ENCODE data around the gene ALG13. TPM values are rescaled to one million over a fixed set of nuclear protein-coding genes. Genes with fewer than 3 reads are reported as not detected.
"Not testable (repeated sequence)": the region's sequence is repeated elsewhere in the genome, so short reads cannot be mapped to it uniquely, and the experiment has no call there.

Gene ALG13
- total RNA-seq, 2 experiments from 2014 or later: 36.1 to 39.4 TPM

DNA sequence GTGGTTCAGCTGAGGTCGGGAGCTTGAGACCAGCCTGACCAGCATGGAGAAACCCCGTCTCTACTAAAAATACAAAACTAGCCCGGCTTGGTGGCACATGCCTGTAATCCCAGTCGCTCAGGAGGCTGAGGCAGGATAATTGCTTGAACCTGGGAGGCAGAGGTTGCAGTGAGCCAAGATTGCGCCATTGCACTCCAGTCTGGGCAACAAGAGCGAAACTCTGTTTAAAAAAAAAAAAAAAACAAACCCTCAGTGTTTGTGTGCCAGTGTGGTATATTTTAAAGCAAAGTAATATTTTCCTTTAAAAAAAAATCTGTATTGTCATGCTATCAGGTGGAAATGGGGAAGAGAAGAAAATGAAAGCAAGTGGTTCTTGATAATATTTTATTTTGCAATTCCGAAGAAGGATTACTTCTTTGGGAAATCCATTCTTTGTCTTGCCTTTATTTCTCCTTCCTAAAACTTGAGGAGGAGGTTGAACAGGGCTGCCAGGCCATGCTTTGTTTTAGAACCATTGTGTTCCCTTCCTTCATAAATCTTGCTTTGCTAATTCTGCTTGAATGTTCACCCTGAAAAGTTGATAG is 14.4 kb downstream of the ALG13 start:
- CTCF ChIA-PET: no interaction called here
- DNase-seq: no peak
- Mint-ChIP-seq H3K36me3 (ENCODE audit: low read depth) (peaks cover 13% of the 10 kb centered on the region), H3K4me1 (no peaks in the 10 kb centered on the region), H3K4me3 (no peak overlapping the region), H3K27me3 (no peaks in the 10 kb centered on the region), H3K9me3 (no peaks in the 10 kb centered on the region), H3K27ac (no peak overlapping the region)
- POLR2A ChIA-PET: no interaction called here

DNA sequence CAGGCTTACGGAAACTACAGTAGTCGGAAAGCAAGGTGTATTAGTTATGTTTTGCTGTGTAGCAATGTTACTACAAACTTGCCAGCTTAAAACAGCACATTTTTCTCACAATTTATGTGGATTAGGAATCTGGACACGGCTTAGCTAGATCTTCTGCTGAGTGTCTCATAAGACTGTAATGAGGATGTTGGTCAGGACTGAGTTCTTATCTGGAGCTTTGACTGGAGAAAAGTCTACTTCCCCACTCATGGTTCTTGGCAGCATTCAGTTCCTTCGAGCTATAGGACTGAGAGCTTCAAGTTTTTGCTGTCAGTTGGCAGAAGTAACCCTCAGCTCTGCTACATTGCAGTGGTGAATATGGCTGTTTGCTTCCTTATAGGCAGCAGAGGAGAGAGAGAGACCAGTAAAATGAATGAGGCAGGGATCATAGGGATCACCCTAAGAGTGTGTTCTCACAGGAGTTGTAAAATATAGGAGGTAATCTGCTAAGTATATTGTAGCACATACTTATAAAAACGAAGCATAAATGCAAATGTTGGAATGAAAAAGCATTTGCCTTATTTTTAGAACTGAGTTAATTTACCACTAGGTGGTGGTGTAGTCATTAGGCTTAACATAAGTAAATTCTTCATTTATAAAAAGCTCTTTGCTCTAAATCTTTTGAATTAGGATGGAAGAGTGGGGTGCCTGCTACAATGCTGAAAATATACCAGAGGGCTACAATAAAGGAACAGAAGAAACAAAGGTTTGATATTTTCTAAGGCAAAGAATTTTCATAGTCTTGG is 38.6 kb downstream of the ALG13 start:
- H3K36me3 Mint-ChIP-seq (ENCODE audit: low read depth): peaks cover 13% of the 10 kb centered on the region
- no peak overlapping the region for H3K27ac Mint-ChIP-seq
- no peaks in the 10 kb centered on the region for H3K4me1 Mint-ChIP-seq
- H3K4me3 Mint-ChIP-seq: no peak overlapping the region
- POLR2A ChIA-PET: interaction anchor here (0.8 to 1.3 kb wide), 2 partner anchors 38 to 220 kb away, joined by 3 read pairs; no protein-coding TSS in a partner anchor
- CTCF ChIA-PET: interaction anchor here (1.7 kb wide), 1 partner anchor 11 kb away, joined by 4 read pairs; no protein-coding TSS in a partner anchor
- no peaks in the 10 kb centered on the region for H3K9me3 Mint-ChIP-seq
- DNase-seq: no peak
- H3K27me3 Mint-ChIP-seq: no peaks in the 10 kb centered on the region

DNA sequence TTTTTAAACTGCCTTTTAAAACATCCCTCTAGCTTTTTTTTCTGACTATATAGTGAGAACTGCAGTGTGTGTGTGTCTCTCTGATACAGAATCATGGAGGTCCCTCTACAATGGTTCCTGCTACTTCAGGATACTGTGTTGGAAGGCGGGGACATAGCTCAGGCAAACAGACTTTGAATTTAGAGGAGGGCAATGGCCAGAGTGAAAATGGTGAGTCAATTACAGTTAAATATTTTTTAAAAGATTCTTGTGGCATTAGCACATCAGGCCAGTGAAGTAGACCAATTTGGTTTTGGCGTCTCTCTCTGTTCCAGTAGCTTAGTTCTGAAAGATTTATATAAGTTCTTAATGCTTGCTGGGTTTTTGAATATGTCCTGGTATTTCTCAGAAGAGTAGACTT is 47.1 kb downstream of the ALG13 start:
- Mint-ChIP-seq H3K36me3 (ENCODE audit: low read depth) (peaks cover 48% of the 10 kb centered on the region), H3K4me1 (no peaks in the 10 kb centered on the region), H3K4me3 (no peak overlapping the region), H3K9me3 (no peaks in the 10 kb centered on the region), H3K27ac (no peak overlapping the region), H3K27me3 (no peaks in the 10 kb centered on the region)
- ChIA-PET CTCF (no interaction called here), POLR2A (no interaction called here)
- no peak for DNase-seq

DNA sequence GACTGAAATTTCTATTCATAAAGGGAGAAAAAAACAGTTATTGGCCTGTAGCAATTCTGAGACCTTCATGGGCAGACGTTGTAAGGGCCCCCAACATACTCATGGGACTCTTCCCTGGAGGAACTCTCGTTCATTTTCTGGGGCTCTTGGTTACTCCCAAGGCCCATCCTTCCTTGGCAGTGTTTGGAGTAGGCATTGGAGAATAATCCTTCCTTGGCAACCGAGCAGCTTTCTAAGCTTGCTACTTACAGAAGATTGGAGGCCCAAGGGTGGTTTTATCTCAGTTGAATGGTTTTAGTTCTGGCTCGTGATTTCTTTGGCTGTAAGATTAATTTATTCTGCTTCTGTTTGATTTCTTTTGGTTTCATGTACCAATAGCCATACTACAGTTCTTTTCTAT is 50.4 kb downstream of the ALG13 start:
- no peaks in the 10 kb centered on the region for H3K4me1 Mint-ChIP-seq
- ChIA-PET POLR2A (no interaction called here), CTCF (no interaction called here)
- peaks cover 56% of the 10 kb centered on the region for H3K36me3 Mint-ChIP-seq (ENCODE audit: low read depth)
- no peaks in the 10 kb centered on the region for H3K9me3 Mint-ChIP-seq
- H3K27me3 Mint-ChIP-seq: no peaks in the 10 kb centered on the region
- no peak overlapping the region for H3K27ac Mint-ChIP-seq
- DNase-seq: no peak
- no peak overlapping the region for H3K4me3 Mint-ChIP-seq

DNA sequence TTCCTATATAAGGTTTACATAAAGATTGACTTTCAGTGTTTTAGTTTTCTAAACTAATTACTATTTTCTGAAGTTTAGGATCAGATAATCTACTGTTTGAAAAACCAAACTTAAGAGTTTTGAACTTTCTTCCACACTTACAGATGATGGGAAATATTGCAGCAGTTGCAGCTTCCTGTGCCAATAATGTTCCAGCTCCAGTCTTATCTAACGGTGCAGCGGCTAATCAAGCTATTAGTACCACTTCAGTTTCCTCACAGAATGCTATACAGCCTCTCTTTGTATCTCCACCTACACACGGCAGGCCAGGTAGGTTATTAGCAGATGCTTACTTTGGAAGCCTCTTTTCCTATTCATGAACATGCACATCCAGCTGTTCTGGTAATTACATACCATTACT is 55.6 kb downstream of the ALG13 start:
- Mint-ChIP-seq H3K9me3 (no peaks in the 10 kb centered on the region), H3K36me3 (ENCODE audit: low read depth) (peaks cover 44% of the 10 kb centered on the region), H3K4me1 (no peaks in the 10 kb centered on the region), H3K27ac (no peak overlapping the region), H3K27me3 (no peaks in the 10 kb centered on the region), H3K4me3 (no peak overlapping the region)
- CTCF ChIA-PET: no interaction called here
- no peak for DNase-seq
- POLR2A ChIA-PET: no interaction called here

DNA sequence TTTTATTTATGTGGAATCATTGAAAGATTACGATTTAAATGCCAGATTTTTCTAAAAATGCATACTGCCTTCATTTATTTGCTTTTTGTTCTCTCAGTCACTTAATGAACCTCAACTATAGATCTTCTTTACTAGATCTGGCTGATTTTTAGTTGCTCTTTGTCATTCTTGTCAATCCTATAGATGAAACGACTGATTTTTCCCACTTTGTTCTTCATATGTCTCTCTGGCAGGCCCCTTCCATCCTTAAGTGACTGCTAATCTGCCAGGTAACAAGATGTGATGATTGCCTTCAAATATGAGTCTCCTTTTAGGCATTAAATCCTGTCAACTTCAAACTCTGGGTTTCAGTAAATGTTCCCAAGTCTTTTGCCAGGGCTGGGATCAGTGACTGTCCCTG is 61.0 kb downstream of the ALG13 start:
- H3K36me3 Mint-ChIP-seq (ENCODE audit: low read depth): peaks cover 39% of the 10 kb centered on the region
- no peaks in the 10 kb centered on the region for H3K9me3 Mint-ChIP-seq
- CTCF ChIA-PET: no interaction called here
- H3K27me3 Mint-ChIP-seq: no peaks in the 10 kb centered on the region
- POLR2A ChIA-PET: no interaction called here
- H3K4me3 Mint-ChIP-seq: no peak overlapping the region
- no peaks in the 10 kb centered on the region for H3K4me1 Mint-ChIP-seq
- DNase-seq: no peak
- no peak overlapping the region for H3K27ac Mint-ChIP-seq

DNA sequence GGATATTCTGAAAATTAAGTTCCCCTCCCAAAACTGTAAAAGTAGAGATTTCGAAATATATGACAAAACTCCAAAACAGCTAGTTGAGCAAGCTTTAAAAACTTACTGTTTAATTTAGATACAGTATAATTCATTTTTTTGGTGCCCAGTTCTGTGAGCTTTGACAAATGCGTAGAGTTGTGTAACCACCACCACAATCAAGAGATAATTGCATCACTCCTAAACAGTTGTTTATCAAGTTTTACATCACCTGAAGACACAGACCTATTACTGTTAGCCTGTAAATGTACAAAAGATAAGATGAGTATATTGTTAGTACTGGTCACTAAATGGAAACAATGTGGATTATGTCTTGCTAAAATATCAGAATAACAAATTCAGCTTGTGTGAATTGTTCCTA is 62.3 kb downstream of the ALG13 start:
- Mint-ChIP-seq H3K4me1 (no peaks in the 10 kb centered on the region), H3K36me3 (ENCODE audit: low read depth) (peaks cover 39% of the 10 kb centered on the region), H3K4me3 (no peak overlapping the region), H3K27ac (no peak overlapping the region), H3K9me3 (no peaks in the 10 kb centered on the region), H3K27me3 (no peaks in the 10 kb centered on the region)
- CTCF ChIA-PET: no interaction called here
- POLR2A ChIA-PET: no interaction called here
- no peak for DNase-seq

DNA sequence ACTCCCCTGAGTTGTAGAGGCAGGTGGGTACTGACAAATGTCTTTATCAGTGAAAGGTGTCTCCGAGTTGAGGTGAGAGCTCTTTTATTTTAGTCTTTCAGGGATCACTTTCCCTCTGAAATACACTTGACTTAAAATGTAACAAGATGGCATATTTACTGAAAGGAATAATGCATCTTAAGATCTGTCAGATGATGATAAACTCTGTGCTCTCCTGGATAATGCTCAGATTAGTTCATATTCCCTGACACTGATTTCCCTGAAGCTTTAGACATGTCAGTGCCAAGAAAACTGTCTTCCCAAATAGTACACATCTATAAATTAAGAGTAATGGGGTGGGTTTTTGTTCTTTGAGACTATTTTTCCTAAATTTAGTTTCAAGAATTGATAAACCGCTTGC is 75.5 kb downstream of the ALG13 start:
- Mint-ChIP-seq H3K9me3 (peaks cover 3% of the 10 kb centered on the region), H3K4me3 (no peak overlapping the region), H3K27ac (no peak overlapping the region), H3K4me1 (no peaks in the 10 kb centered on the region), H3K36me3 (ENCODE audit: low read depth) (peaks cover 36% of the 10 kb centered on the region), H3K27me3 (no peaks in the 10 kb centered on the region)
- CTCF ChIA-PET: no interaction called here
- DNase-seq: no peak
- POLR2A ChIA-PET: no interaction called here

DNA sequence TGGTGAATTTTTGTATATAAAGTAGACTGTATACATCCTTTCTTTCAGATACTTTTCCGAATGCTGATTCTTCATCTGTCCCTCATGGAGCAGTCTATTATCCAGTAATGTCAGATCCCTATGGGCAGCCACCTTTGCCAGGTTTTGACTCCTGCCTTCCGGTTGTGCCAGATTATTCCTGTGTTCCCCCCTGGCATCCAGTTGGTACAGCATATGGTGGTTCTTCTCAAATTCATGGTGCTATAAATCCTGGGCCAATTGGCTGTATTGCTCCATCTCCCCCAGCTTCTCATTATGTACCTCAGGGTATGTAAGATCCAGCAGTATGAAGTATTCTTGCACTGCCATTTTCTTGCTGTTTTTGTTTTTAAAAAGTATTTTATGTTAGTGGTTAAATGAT is 78.7 kb downstream of the ALG13 start:
- POLR2A ChIA-PET: no interaction called here
- H3K4me1 Mint-ChIP-seq: peaks cover 10% of the 10 kb centered on the region
- H3K27ac Mint-ChIP-seq: no peak overlapping the region
- peaks cover 21% of the 10 kb centered on the region for H3K36me3 Mint-ChIP-seq (ENCODE audit: low read depth)
- H3K4me3 Mint-ChIP-seq: no peak overlapping the region
- DNase-seq: no peak
- CTCF ChIA-PET: no interaction called here
- no peaks in the 10 kb centered on the region for H3K27me3 Mint-ChIP-seq
- H3K9me3 Mint-ChIP-seq: no peaks in the 10 kb centered on the region

DNA sequence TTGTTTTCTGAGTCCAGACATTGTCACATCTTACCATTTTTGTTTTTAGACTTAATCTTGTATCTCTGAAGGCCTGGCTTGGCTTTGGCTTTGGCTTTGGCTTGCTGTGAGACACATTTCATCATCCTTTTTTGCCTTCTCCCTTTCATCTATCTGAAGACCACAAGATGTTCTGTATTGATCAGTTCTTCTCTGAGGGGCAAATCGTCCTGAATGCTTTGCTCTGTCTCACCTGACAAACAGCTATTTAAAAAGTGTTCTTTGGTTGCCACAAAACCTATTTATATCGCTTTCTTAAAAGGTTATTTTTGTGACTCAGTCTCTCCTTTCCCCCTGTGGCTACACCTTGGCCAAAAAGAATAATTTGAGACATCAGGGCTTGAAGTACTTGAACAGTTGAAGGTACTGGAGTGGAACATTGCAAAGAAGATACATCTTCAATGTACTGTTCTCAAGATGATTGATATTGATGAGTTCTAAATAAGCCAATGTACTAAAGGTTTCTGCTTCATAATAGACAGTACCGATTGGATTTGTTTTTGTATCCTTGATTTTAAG is 80.7 kb downstream of the ALG13 start:
- no peak for DNase-seq
- H3K27ac Mint-ChIP-seq: no peak overlapping the region
- POLR2A ChIA-PET: no interaction called here
- H3K9me3 Mint-ChIP-seq: no peaks in the 10 kb centered on the region
- H3K36me3 Mint-ChIP-seq (ENCODE audit: low read depth): peaks cover 20% of the 10 kb centered on the region
- CTCF ChIA-PET: no interaction called here
- H3K4me1 Mint-ChIP-seq: peaks cover 10% of the 10 kb centered on the region
- H3K27me3 Mint-ChIP-seq: no peaks in the 10 kb centered on the region
- no peak overlapping the region for H3K4me3 Mint-ChIP-seq

DNA sequence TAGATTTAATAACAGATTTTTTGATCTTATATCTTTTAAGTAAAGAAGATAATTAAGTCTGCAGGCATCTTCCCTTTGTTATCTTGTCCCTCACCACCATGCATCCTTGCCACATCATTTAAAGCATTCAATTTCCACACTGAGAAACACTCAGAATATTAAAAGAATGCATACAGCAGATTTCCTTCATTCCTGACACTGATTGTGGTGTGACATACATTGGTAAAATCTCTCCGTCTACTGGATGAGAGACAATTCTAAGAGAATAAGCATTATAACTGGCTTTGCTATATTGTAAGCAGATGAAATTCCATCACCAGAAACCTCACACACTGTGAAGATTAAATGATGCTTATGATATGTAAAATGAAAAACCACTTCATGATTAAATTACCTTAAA is 97.6 kb downstream of the ALG13 start:
- Mint-ChIP-seq H3K4me1 (no peaks in the 10 kb centered on the region), H3K4me3 (no peak overlapping the region), H3K27ac (no peak overlapping the region), H3K27me3 (no peaks in the 10 kb centered on the region), H3K9me3 (no peaks in the 10 kb centered on the region), H3K36me3 (ENCODE audit: low read depth) (no peaks in the 10 kb centered on the region)
- POLR2A ChIA-PET: no interaction called here
- no peak for DNase-seq
- CTCF ChIA-PET: no interaction called here

DNA sequence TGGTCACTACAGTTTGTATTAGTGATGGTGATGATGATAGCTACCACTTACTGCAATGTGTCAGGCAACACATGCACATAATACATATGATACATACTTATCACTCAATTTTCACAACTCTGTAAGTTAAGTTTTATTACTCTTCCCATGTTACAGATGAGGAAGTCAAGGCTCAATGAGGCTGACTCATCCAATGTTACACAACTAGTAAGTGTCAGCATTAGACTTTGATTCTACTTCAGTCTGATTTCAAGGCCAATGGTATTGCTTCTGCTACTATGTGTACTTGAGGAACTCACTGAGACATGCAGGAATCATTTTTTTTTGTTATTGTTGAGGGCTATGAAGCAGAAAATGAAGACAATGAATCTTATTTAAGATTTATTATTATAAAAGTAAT is 98.6 kb downstream of the ALG13 start:
- H3K4me1 Mint-ChIP-seq: no peaks in the 10 kb centered on the region
- H3K27me3 Mint-ChIP-seq: no peaks in the 10 kb centered on the region
- ChIA-PET CTCF (no interaction called here), POLR2A (no interaction called here)
- no peaks in the 10 kb centered on the region for H3K36me3 Mint-ChIP-seq (ENCODE audit: low read depth)
- no peak overlapping the region for H3K4me3 Mint-ChIP-seq
- no peak overlapping the region for H3K27ac Mint-ChIP-seq
- no peaks in the 10 kb centered on the region for H3K9me3 Mint-ChIP-seq
- no peak for DNase-seq

DNA sequence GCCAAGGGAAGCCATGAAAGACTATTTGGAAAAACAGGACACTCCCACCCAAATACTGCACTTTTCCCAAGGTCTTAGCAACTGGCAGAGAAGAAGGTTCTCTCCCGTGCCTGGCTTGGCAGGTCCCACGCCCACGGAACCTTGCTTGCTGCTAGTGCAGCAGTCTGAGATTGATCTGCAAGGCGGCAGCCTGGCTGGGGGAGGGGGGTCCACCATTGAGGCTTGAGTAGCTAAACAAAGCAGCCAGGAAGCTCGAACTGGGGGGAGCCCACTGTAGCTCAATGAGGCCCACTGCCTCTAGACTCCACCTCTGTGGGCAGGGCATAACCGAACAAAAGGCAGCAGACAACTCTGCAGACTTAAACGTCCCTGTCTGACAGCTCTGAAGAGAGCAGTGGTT is 103.7 kb downstream of the ALG13 start:
- CTCF ChIA-PET: no interaction called here
- Mint-ChIP-seq H3K4me1 (no peaks in the 10 kb centered on the region), H3K27ac (no peak overlapping the region), H3K27me3 (no peaks in the 10 kb centered on the region), H3K4me3 (no peak overlapping the region), H3K9me3 (peaks cover 2% of the 10 kb centered on the region), H3K36me3 (ENCODE audit: low read depth) (no peaks in the 10 kb centered on the region)
- POLR2A ChIA-PET: no interaction called here
- no peak for DNase-seq

DNA sequence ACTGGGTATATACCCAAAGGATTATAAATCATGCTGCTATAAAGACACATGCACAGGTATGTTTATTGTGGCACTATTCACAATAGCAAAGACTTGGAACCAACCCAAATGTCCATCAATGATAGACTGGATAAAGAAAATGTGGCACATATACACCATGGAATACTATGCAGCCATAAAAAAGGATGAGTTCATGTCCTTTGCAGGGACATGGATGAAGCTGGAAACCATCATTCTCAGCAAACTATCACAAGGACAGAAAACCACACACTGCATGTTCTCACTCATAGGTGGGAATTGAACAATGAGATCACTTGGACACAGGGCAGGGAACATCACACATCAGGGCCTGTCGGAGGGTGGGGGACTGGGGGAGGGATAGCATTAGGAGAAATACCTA is 109.1 kb downstream of the ALG13 start:
- CTCF ChIA-PET; H3K27ac Mint-ChIP-seq; H3K36me3 Mint-ChIP-seq (ENCODE audit: low read depth); H3K27me3 Mint-ChIP-seq; H3K4me3 Mint-ChIP-seq; POLR2A ChIA-PET; H3K9me3 Mint-ChIP-seq; DNase-seq; H3K4me1 Mint-ChIP-seq: not testable (repeated sequence)

Measured in activated CD4-positive, alpha-beta memory T cell treated with anti-CD3 and anti-CD28 coated beads, Interleukin-2, amount 10 ng/mL, durations not matched to agents 7 days and 5 days (primary cell).